ENCODE measurements around the gene CNKSR3. TPM values are rescaled to one million over a fixed set of nuclear protein-coding genes. Genes with fewer than 3 reads are reported as not detected.

The CNKSR3 gene
- total RNA-seq, 1 experiment from 2014 or later: 5.6 TPM

DNA sequence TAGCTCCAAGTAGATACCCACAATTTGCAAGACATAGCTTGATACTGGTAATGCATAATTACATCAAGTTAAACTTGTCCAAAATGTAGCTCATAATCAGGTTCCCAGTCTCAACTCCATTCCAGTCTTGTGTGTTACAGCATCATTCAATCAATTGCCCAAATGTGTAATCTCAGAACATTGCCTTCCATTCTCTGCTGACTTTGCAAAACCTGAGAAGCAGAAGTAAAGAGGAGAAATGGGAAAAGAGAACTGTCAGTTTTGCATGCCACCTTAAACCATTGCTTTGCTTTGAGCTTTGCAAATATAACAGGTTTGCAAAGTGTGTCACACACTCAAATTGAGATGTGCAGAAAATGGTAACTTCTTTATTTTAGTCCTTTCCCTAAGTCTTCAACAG lies 40.3 kb upstream of the CNKSR3 start:
- Histone ChIP-seq H3K27ac (ENCODE audit: insufficient read length, low read depth, low read length) (no peak overlapping the region), H3K18ac (ENCODE audit: insufficient read length, low read depth, low read length) (no peak overlapping the region), H3T11ph (ENCODE audit: low read length) (no peak overlapping the region), H3K9me3 (ENCODE audit: control insufficient read depth, low read depth, low read length) (no peaks in the 10 kb centered on the region), H3K23ac (ENCODE audit: insufficient read length, low read depth, low read length) (no peak overlapping the region), H4K5ac (ENCODE audit: insufficient read length, low read depth, low read length) (no peak overlapping the region), H3K56ac (ENCODE audit: insufficient read length, low read depth, low read length) (no peak overlapping the region), H3K27me3 (ENCODE audit: insufficient read depth, low read length) (no peaks in the 10 kb centered on the region), H2BK20ac (ENCODE audit: low read depth, low read length, poor library complexity, severe bottlenecking) (no peak overlapping the region), H3K4me1 (ENCODE audit: insufficient read depth, low read length) (no peaks in the 10 kb centered on the region), H3K4me2 (ENCODE audit: insufficient read depth, insufficient read length, low read length) (no peak overlapping the region), H3K4ac (ENCODE audit: low read depth, low read length) (no peak overlapping the region), H2BK15ac (ENCODE audit: low read depth, low read length) (no peak overlapping the region), H4K91ac (ENCODE audit: insufficient read length, low read depth, low read length) (no peak overlapping the region), H2BK120ac (ENCODE audit: low read depth, low read length, poor library complexity, severe bottlenecking) (no peak overlapping the region), H2AFZ (ENCODE audit: low read length) (no peak overlapping the region), H3K9ac (ENCODE audit: extremely low read depth, insufficient read length, low read length) (no peak overlapping the region), H3K23me2 (ENCODE audit: insufficient read length, low read depth, low read length, poor library complexity, severe bottlenecking) (no peaks in the 10 kb centered on the region), H4K20me1 (ENCODE audit: control insufficient read depth, insufficient read depth, insufficient read length) (no peaks in the 10 kb centered on the region), H2BK5ac (ENCODE audit: insufficient read length, low read length) (no peak overlapping the region), H3K14ac (ENCODE audit: insufficient read depth, low read length) (no peak overlapping the region), H2BK12ac (ENCODE audit: insufficient read length, low read depth, low read length) (no peak overlapping the region), H2AK5ac (ENCODE audit: insufficient read length, low read length) (no peak overlapping the region), H3K79me2 (ENCODE audit: insufficient read depth, low read length) (no peaks in the 10 kb centered on the region), H3K79me1 (ENCODE audit: insufficient read depth, low read depth, low read length, poor library complexity, severe bottlenecking) (no peaks in the 10 kb centered on the region), H4K8ac (replicated peaks; ENCODE audit: insufficient read length, low read depth, low read length) (no peak overlapping the region)
- H3K36me3 Mint-ChIP-seq (ENCODE audit: insufficient read depth in 1 of 3, low read depth in 3 of 3): peaks cover 0 to 5% (median 0%) of the 10 kb centered on the region in 3 experiments; a peak in 1 of 7 replicates
- peaks cover 0 to 5% of the 10 kb centered on the region in 2 experiments; a peak in 1 of 5 replicates for H3K9me3 Mint-ChIP-seq
- TF ChIP-seq CTCF (conservative IDR thresholded peaks at IDR 0.05): no peak
- H3K27ac Mint-ChIP-seq: no peak overlapping the region
- DNase-seq: no peak
- peaks cover 8% of the 10 kb centered on the region for H3K27me3 Mint-ChIP-seq (ENCODE audit: low read depth)
- no peaks in the 10 kb centered on the region; a peak in 1 of 4 replicates for H3K4me1 Mint-ChIP-seq
- no peak overlapping the region for H3K4me3 Mint-ChIP-seq

Measured in H9 (cell line).